Stimulated activated CD8-positive, alpha-beta memory T cell treated with anti-CD3 and anti-CD28 coated beads, Interleukin-15, amount 100 ng/mL, for 4 hours (primary cell): ENCODE measurements around the gene RPRD1B.
"Not testable (repeated sequence)": the region's sequence is repeated elsewhere in the genome, so short reads cannot be mapped to it uniquely, and the experiment has no call there.

ENCODE experiments used
- DNase-seq, 2 donors: peaks; one replicate each; pipeline ENCODE4 v3.0.0-alpha.2; 2020; ENCODE audit warnings: low read depth in 2 of 2

RPRD1B gene

GRCh38 chr20:38001173-38001875, 32.2 kb upstream of the RPRD1B start:
- no peak for DNase-seq

DNA sequence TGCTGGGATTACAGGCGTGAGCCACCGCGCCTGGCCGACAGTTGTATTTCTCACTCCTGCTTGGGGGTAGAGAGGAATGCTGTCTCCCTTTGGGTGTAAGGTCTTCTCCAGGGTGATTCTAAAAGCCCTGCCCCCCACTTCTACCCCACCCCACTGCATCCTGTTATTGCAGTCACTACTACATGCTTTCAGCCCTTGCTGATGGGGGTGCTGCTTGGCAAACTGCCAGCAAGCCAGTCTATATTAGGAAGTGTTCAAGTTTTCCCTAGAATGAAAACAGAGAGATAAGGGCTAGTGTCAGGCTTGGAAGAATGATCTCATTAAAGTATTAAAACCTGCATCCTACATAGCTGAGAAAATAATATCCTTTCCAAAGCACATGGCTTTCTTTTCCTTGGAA, 31.6 kb upstream of the RPRD1B start:
- no peak for DNase-seq

DNA sequence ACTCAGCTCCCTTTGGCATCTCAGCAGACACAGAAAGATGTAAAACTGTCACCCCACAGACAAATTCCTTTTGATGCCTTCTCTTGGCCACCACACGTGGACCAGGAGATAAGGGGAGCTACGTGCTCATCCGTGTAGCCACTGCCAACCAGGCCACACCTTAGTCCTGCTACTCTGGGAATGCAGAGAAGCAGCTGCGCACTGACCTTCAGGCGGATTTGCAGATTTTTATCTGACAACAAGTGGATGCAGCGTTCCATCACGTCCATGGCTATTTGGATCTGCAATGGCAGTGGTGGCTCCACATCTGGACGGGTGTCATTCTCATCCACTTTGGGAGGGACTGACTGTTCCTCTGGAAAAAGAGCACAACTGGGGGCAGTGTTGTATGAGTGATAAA, 31.1 kb upstream of the RPRD1B start:
- DNase-seq = no peak

GRCh38 chr20:38004416-38004815, 29.1 kb upstream of the RPRD1B start:
- DNase-seq = no peak

DNA sequence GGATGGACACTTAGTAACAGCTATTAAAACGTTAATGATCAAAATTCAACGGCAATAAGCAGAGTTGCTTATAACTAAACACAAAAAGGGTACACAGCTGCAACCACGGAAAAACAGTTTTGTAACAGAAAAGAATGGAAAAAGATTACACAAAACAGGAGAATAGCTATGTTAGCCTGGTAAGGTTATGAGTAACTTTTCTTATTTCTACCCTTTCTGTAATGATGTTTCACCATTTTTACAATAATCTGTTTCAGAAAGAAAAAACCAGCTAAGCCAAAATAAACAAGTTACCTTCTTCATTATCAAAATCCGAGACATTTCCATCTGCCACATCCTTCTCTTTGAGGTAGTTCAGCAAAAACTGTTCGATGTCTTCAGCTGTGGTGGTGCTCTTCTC, 27.6 kb upstream of the RPRD1B start:
- DNase-seq = no peak

GRCh38 chr20:38007526-38007925, 26.0 kb upstream of the RPRD1B start:
- DNase-seq = no peak

- no peak for DNase-seq
These were observed 25.2 kb upstream of the RPRD1B start for GRCh38 chr20:38008233-38008944.

DNA sequence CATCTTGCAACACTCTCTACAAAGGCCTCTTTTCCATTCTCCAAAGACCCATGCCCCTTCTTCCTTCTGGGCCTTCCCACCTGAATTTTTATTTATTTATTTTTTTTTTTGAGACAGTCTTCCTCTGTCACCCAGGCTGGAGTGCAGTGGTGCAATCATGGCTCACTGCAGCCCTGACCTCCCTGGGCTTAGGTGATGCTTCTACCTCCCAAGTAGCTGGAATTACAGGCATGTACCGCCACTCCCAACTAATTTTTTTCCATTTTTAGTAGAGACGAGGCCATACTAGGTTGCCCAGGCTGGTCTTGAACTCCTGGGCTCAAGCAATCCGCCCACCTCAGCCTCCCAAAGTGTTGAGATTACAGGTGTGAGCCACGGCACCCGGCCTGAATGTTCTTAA, 24.1 kb upstream of the RPRD1B start:
- DNase-seq = not testable (repeated sequence)

DNA sequence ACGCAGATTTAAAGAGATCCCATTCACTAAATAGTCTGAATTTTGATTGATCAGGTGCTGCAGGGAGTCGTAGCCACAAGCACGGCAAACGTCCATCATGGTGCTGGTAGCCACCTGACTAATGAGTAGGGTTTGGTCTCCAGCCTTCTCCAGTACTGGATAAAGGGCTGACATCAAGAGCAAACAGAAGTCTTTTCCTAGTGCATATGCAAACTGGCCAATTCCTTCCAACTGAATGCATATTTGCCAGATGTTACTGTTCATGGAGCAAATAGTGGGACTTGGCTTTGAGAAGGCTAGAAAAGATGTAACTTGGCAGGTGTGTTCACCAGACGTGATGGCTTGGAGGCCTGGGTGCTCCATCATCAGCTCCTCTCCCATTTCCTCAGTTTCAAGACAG, 21.9 kb upstream of the RPRD1B start:
- no peak for DNase-seq

DNA sequence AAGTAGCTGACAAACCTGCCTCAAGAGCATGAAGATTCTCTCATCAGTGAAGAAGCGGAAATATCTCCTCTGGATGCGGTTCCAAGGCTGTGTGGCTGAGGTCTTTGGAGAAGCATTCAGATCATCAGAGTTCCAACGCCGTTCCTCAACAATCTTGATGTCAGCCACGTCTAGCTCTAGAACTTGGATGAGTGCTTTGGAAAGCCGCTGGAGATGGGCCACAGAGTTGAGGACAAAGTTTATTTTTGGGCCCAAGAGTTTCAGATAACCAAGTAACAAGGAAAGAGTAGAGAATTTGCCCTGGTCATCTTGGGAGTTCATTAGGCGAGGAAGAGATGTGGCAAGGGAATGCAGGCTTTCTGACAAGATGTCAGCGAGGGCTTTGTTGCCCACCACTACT, 21.2 kb upstream of the RPRD1B start:
- DNase-seq = no peak

DNA sequence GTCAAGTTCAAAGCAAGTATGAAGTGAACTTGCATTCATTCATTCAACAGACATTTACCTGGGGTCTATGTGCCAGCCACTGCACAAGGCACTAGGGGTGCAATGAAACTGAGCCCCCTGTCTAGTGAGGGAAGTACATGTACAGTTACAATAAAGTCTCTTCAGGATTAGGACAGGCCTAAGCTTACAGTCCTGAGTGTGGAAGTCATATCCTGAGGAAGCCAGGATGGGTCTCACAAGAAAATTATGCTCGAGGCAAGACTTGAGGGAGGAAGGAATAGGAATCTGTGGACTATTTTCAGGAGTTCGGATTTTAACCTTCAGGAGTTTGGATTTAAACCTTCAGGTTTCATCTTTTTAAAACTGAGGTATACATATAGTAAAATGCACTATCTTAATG, 19.7 kb upstream of the RPRD1B start:
- DNase-seq = no peak

- no peak for DNase-seq
These were observed 15.6 kb upstream of the RPRD1B start for GRCh38 chr20:38017959-38018358.

- DNase-seq = no peak
These were observed 15.2 kb upstream of the RPRD1B start for GRCh38 chr20:38018385-38018784.

- DNase-seq = no peak
These were observed 12.3 kb upstream of the RPRD1B start for GRCh38 chr20:38021087-38021772.

DNA sequence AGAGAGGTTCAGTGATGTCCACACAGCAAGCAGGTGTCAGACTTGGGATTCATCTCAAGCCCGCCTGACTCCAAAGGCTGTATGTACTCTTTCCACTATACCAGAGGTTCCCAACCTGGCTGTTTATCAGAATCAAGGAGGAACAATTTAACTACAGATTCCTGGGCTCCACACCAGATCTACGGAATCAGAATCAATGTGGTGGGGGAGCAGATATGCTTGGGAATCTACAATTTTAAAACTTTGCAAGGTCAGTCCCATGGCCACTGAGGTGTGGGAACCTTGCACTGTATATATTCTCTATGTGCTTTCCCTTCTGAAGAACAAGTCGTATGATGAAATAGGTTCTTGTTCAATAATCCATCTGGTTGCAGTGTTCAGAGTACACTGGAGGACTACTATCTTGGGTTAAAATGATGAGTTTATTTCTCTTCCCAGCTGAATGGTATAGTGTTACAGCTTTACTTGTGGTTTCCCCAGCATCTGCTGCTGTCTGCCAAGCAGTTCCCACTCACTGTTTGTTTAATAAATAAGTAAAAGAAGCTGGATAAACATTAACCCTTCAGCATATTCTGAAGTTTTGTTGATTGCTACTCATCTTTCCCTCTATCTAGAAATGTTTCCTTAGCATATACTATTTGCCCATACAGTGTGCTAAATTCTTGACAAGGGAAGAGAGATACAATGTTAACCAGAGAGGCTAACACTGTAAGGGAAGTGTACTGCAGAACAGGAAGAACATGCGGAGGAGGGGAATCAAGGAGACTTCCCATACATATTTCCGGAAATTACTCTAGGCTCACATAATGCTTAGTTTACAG, 10.2 kb upstream of the RPRD1B start:
- no peak for DNase-seq

GRCh38 chr20:38024496-38024895, 9.1 kb upstream of the RPRD1B start:
- DNase-seq = no peak

GRCh38 chr20:38029453-38029852, 4.1 kb upstream of the RPRD1B start:
- no peak for DNase-seq

- DNase-seq = no peak
These were observed 1.6 kb upstream of the RPRD1B start for GRCh38 chr20:38031957-38032356.

GRCh38 chr20:38032585-38033329, 789 bp upstream of the RPRD1B start:
- DNase-seq = peak in 1 of 2 donors; percentile 56

DNA sequence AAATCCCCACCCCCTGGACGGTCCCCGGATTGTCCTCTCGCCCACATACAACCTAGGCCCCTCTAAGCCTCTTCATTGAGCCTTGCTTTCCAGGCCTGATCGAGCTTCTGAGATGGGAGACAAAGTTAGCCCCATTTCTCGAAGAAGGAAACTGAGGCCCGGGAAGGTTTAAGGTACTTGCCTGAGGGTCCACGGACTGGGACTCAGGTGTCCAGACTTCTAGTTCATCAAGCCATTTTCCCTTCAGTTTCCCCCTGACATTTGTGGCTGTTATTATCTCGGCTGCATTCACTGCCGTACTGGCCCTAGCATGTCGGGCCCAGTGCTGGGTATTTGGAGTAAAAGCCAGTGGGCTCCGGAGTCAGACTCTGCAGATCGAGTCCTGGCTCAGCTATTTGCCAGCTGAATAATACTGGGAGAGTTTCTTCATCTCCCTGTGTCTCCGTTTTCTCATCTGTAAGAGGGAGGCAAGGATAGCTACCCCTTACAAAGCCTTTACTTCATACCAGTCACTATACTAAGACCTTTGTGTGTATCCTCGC, 633 bp downstream of the RPRD1B start:
- no peak for DNase-seq

DNA sequence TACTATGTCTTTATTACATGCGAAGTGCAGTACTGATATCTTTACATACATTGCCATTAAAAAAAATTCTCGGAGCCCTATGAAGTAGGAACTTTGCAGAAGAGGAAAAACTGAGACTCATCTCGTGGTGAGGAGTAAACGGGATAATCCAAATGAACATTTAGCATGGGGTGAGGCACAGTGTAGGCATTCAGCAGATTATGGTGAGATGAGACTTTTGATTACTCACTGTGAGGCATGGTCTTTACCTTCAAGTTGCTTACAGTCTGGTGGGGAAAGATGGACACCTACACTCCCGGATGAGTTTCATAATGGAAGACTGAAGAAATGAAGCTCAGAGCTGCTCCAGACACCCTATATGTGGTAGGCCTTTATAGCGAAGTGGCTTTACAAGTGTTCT, 1.4 kb downstream of the RPRD1B start:
- DNase-seq = no peak
